HG03378 (cell line): ENCODE measurements around the gene HPS5.

Experiments used
- ATAC-seq: cut with Tn5 transposase; IDR thresholded peaks from one replicate; pipeline ENCODE4 v1.9.1; 2021; ENCODE audit warnings: mild to moderate bottlenecking, moderate library complexity; ENCODE audit not compliant: unreplicated experiment

HPS5 gene

GRCh38 chr11:18319914-18320313, 2.0 kb downstream of the HPS5 start:
- no peak for ATAC-seq

DNA sequence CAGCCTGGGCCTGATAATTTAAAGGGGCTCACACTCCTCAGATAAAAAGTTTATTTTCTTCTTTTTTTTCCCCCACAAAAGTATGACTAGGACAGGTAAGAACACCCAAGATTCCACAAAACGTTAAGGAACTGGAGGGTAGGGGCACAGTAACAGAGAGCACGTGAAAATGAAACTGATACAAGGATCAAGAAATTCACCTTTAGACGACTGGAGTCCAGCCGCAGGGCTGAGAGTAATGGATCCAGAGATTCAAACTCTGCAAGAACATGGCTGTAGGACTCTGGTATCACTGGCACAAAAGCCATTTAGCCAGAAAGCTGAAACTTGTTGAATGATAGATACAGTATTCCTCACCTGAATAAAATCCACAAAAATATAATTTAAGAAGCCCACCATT, 4.4 kb downstream of the HPS5 start:
- ATAC-seq = no peak

GRCh38 chr11:18315893-18316292, 6.0 kb downstream of the HPS5 start:
- ATAC-seq = no peak

- no peak for ATAC-seq
Observed at GRCh38 chr11:18314784-18315523, 7.0 kb downstream of the HPS5 start.

DNA sequence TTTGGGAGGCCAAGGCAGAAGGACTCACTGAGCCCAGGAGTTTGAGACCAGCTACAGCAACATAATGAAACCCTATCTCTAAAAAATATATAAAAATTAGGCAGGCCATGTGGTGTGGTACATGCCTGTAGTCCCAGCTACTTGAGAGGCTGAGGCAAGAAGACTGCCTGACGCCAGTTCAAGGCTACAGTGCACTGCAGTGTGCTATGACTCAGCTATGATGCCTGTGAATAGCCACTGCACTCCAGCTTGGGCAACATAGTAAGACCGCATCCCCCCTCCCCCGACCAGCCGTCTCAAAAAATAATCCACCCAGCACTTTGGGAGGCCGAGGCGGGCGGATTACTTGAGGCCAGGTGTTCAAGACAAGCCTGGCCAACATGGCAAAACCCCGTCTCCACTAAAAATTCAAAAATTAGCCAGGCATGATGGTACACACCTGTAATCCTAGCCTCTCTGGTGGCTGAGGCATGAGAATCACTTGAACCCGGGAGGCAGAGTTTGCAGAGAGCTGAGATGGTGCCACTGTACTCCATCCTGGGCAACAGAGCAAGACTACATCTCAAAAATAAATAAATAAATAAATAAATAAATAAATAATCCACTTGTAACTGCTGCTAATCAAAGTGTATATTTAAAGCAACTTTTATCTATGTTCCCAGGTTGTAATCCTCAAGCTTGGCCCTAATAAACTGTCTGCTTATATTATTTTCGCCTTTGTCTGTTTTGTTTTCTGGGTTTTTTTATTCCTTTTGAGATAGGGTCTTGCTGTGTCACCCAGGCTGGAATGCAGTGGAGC, 7.8 kb downstream of the HPS5 start:
- ATAC-seq = no peak

DNA sequence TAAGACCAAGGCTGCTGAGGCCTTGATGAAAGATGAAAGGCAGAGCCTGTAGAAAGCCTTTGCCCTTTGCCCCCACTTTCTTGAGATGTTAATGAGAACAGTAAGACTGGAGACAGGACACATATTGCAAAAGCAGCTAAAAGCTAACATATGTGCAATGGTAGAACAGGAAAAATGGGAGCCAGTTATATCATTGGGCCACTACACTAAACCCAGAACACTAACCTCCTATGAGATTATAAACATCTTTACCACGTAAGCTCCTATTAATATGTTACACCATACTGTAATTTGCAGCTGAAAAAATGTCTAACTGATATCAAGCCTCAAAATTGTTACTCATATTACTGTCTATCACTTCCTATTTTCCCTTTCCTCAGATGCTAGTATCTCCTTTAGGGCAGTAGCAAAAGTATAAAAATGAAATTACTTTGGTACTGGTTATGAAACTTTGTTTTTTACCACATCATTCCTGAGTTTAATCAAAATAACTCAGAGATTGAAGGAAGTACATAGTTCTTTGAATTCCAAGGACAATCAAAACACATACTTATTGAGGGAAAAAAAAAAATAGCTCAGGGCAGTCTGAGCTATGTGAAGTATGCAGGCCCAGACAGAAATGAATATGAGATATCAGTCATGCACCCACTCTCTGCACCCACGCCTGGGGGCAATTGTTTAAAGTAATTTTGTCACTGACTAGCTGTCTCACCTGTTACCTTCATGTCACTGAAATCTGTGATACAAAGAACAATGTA, 9.1 kb downstream of the HPS5 start:
- ATAC-seq = no peak

DNA sequence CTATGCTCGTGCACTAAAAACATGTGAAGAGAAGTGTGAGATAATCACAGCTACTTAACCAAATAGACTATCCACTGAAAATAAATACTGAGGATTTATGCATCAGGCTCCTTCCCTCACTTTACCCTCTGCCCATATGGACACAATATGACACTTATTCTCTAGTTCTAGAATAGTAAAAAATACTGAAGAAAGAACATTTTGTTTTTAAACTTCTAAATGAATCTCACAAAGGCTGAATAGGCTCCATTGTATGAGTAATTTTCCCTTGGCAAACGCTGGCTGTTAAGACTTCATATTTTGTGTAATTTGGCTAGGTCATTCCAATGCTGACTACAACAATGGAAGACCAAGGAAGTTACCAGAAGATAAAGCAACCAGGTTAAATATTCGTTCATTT, 9.9 kb downstream of the HPS5 start:
- ATAC-seq = no peak

GRCh38 chr11:18310800-18311340, 11.1 kb downstream of the HPS5 start:
- peak; percentile 65 for ATAC-seq

GRCh38 chr11:18309691-18310090, 12.2 kb downstream of the HPS5 start:
- no peak for ATAC-seq

- ATAC-seq = no peak
Observed at GRCh38 chr11:18308242-18308641, 13.7 kb downstream of the HPS5 start.

GRCh38 chr11:18307461-18308139, 14.3 kb downstream of the HPS5 start:
- no peak for ATAC-seq

GRCh38 chr11:18304745-18305144, 17.2 kb downstream of the HPS5 start:
- no peak for ATAC-seq

- ATAC-seq = no peak
Observed at GRCh38 chr11:18299721-18300120, 22.2 kb downstream of the HPS5 start.

- no peak for ATAC-seq
Observed at GRCh38 chr11:18295316-18295715, 26.6 kb downstream of the HPS5 start.

- no peak for ATAC-seq
Observed at GRCh38 chr11:18294862-18295261, 27.1 kb downstream of the HPS5 start.

DNA sequence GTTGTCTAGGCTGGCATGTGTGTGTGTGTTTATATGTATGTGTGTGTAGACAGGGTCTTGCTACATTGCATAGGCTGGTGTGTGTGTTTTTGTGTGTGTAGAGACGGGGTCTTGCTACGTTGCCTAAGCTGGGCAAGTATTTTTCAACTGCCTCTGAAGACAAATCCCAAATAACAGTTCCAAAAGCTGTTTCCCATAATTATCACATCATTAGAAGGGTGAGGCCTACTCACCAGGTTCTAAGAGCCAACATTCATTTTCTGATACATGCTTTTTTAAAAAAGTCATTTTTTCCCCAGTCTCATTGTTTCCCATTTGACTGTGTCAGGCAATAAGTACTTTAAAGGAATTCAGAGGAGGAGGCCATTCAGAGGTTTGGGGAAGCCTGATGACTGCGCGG, 33.0 kb downstream of the HPS5 start:
- ATAC-seq = no peak

- no peak for ATAC-seq
Observed at GRCh38 chr11:18285841-18286240, 36.1 kb downstream of the HPS5 start.

DNA sequence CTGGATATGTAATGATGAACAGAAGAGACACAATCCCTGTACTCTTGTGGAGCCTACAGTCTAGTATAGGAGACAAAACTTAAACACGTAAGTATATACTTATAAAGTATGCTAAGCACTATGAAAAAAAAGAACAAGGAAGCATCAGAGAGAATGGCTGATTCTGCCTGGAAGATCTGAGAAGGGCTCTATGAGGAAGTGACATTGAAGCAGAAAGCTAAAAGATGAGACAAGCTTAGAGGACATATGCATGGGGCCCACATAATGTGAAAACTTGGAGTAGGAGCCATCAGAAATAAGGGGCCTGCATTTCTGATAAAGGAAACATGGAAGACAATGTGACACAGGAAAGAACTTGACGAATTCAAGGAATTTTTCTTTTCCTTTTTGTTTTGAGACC, 39.3 kb downstream of the HPS5 start:
- no peak for ATAC-seq

GRCh38 chr11:18280438-18281045, 41.4 kb downstream of the HPS5 start:
- peak; percentile 87 for ATAC-seq

GRCh38 chr11:18277565-18278271, 44.2 kb downstream of the HPS5 start:
- ATAC-seq = no peak
